CD4-positive, alpha-beta T cell treated with Interleukin-4 for 1 hour (primary cell): Measurements from ENCODE around the gene KRTAP5-4.
"Not testable (repeated sequence)": the region's sequence is repeated elsewhere in the genome, so short reads cannot be mapped to it uniquely, and the experiment has no call there.

Experiments used
- DNase-seq, 2 donors: peaks; one replicate each; pipeline ENCODE4 v3.0.0-alpha.2; 2020 to 2022

Gene KRTAP5-4

GRCh38 chr11:1636291-1636950, 14.5 kb upstream of the KRTAP5-4 start:
- no peak for DNase-seq

GRCh38 chr11:1633864-1634263, 11.9 kb upstream of the KRTAP5-4 start:
- no peak for DNase-seq

- no peak for DNase-seq
These were observed 10.2 kb upstream of the KRTAP5-4 start for GRCh38 chr11:1632053-1632714.

DNA sequence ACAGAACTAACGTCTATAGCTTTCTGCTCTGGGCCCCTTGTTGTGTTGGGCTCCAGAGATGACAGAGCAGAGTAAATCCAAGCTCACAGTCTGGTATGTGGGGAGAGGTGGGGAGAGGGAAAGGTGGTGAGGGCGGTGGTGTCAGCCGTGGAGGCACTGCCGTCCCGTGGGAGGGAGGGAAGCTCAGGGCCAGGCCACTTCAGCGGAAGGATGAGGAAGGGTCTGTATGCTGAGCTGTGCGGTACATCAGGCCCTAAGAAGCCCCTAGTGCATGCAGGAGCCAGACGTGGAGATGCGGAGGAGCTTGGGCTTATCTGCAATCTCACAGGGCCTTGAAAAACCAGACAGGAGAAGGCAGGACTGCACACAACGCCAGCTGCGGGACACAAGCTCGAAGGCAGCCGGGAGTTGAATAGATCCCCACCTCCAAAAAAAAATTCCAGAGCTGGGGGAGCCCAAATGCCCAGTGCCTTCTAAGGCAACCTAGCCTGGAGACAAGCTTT, 9.2 kb upstream of the KRTAP5-4 start:
- no peak for DNase-seq

DNA sequence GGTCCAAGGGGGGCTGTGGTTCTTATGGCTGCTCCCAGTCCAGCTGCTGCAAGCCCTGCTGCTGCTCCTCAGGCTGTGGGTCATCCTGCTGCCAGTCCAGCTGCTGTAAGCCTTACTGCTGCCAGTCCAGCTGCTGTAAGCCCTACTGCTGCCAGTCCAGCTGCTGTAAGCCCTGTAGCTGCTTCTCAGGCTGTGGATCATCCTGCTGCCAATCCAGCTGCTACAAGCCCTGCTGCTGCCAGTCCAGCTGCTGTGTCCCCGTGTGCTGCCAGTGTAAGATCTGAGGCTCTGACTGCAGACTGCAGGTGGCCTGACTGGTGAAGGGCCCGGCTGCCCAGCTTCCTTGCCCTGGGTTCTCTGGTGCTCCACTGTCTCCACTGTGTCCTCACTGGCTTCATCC, 8.3 kb upstream of the KRTAP5-4 start:
- DNase-seq, result no peak

DNA sequence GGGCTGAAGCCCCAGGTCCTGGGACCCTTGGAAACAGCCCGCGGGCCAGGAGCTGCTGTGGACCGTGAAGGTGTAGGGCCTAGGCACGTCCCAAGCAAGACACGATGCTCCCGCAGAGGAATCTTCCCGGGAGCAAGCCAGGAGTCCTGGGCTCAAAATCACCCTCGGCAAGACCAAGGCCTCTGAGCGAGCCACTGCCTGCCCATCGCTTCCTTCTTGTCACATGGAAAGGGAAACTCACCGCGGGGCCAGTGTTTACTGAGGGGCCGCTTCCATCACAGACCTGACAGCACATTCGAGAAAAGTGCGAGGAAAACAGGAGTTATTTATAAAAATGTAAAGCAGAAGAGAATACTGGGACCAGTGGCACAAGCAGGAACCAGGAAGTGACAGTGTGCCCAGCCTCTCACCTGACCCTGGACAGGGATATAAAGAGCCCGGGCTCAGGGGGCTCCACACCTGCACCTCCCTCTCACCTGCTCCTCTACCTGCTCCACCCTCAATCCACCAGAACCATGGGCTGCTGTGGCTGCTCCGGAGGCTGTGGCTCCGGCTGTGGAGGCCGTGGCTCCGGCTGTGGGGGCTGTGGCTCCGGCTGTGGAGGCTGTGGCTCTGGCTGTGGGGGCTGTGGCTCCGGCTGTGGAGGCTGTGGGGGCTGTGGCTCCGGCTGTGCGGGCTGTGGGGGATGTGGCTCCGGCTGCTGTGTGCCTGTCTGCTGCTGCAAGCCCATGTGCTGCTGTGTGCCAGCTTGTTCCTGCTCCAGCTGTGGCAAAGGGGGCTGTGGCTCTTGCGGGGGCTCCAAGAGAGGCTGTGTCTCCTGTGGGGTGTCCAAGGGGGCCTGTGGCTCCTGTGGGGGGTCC, 7.6 kb upstream of the KRTAP5-4 start, which contains the start of gene KRTAP5-5:
KRTAP5-5 (plus strand) TSS at position 450 of the 860 bp plus-strand sequence; CDS start at position 516, 66 bp downstream.
- no peak for DNase-seq

DNA sequence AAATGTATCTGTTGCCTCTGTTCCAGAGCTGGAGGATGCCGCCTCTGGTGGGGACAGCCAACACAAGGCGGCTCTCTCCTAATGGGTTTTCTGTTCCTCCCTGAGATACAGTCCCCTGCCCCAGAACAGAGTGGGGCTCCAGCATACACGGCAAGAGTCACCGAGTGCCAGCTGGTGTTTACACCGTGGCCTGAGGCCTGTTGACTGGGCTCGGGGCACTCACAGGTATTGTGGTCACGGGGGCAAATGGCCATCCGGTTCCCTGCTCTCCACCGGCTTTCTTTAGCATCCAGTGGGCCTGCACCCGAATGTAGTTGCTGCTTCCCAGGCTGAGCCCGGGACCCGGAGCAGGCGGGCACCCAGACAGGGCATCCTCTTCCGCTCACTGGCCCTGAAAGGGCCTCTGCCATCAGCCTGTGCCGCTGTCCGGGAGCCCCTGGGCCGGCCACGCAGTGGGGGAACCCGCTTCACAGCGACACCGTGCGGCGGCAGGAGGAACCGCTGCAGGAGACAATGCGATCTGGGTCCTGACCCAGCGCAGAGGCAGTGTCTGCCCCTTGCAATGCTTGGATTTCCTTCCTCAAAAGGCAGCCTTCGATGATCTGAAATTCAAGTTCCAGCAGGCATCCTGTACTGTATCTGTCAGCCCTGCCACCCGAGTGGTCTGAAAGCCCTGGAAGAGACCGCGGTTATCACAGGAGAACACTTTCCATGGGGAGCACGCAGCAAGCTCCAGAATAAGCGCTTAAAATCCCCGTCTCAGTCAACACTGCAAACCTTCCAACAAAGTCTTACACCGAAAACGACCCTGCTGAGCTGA, 6.8 kb upstream of the KRTAP5-4 start:
- DNase-seq, result peak; percentile 51 to 61

DNA sequence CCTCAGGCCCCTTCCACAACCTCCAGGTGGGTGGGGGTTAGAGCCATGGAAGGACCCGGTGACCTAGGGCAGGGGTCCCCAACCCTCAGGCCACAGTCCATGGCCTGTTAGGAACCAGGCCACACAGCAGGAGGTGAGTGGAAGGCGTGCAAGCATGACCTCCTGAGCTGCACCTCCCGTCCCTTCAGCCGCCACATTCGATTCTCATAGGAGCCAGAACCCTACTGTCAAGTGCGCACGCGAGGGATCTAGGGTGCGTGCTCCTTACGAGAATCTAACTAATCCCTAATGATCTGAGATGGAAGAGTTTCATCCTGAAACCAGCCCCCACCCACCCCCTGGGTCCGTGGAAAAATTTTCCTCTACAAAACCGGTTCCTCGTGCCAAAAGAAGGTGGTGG, 3.6 kb upstream of the KRTAP5-4 start:
- no peak for DNase-seq

DNA sequence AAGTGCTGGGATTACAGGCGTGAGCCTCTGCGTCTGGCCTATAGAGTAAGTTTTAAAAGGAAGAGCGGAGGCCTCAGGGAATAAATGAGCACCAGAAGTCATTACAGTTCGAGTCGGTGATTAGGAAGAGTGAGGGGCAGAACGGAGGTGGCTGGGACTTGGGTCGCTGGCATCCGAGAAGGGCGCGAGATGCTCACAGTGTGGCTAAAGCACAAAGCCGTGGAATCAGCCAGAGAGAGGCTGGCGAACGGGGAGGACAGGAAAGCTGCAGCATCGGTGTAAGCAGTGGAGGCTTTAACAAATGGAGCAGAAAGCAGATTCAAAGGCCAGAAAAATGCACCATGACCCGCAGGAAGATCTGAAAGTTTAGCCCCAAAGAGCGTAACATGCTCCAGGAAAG, 2.7 kb upstream of the KRTAP5-4 start:
- DNase-seq, result no peak

- DNase-seq, result no peak
These were observed 1.8 kb upstream of the KRTAP5-4 start for GRCh38 chr11:1623716-1624115.

- peak; percentile 29 to 46 for DNase-seq
These were observed 2.5 kb downstream of the KRTAP5-4 start for GRCh38 chr11:1619449-1619848.

DNA sequence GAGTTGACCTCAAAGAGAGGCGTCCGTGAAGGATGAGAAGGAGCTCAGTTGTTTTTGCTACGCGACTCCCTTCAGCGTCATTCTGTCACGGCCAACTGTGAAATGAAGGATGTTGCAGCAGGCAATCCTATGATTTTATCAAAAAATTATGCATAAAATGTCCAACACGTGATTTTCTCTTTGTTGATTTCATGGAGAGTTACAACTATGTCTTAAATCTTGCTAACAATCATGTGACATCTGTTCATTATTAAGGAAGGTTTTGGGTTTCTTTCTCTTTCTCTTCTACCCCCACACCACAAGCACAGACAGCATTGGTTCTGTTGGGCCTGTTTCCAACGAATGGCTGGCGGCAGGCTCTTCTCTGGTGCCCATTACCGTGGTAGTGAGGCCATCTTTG, 3.7 kb downstream of the KRTAP5-4 start:
- DNase-seq, result no peak

GRCh38 chr11:1608363-1608762, 13.6 kb downstream of the KRTAP5-4 start, which contains the start of gene KRTAP5-3:
Gene KRTAP5-3, minus strand, starts transcription at chr11:1608463. Its CDS starts 78 bp downstream, at chr11:1608385.
- no peak for DNase-seq

- DNase-seq, result not testable (repeated sequence)
These were observed 14.0 kb downstream of the KRTAP5-4 start for GRCh38 chr11:1607901-1608300.

DNA sequence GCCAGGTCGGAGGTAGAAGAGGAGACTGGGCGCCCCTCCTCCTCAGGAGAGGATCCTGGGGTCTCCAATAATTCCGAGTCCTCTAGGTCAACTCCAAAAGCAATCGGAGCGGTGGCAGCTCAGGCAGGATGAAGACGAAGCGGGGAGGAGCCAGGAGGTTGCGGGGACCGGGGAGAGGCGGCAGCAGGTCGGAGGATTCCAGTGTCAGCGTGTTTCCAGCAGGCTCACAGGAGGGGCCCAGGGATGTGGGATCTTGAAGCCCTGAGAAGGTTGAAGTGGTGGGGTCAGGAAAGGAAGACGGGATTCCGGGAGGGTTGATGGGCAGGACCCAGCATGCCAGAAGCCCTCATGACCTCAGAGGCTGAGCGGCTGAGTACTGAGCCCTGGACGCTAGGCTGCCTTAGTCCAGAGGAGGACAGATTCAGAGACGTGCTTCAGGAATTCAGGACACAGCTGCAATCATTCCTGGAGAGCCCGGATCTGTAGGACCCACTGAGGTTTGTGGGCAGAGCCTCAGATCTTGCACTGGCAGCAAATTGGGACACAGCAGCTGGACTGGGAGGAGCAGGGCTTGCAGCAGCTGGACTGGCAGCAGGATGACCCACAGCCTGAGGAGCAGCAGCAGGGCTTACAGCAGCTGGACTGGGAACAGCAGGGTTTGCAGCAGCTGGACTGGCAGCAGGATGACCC, 14.6 kb downstream of the KRTAP5-4 start:
- DNase-seq, result not testable (repeated sequence)

DNA sequence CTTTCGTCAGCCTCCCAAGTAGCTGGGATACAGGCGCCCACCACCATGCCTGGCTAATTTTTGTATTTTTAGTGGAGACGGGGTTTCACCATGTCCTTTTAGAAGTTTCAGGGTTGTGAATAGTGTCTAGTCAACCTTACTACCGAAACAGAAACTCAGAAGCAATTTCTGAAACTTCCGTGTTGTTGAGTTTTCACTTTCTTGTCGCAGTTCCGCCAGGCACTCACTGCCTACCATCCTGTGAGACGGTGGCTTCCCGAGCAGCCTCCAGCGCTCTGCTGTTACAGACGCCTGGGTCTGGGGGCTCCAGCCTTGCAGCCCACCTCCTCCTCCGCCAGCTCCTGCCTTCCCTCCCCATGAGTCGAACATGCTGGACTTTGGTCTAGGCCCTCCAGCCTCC, 16.0 kb downstream of the KRTAP5-4 start:
- DNase-seq, result peak in 1 of 2 donors; percentile 40

DNA sequence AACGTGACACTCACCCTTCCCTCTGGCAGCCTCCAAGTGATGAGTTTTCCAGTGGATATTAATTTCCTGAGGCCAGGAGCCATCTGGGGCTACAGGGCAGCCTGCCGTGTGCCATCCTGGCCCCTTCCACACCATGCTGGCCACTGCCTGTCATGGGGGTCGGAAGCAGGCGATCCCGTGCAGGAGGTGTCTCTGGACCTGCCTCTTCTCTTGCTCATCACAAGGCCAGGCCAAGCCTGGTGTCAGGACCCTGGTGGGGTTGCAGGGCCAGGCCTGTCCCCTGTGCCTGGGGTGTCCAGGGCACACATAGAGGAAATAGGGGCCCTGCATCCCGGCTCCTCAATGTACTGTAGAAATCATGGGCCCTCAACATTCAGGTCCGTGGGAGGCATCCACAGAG, 17.2 kb downstream of the KRTAP5-4 start:
- no peak for DNase-seq

DNA sequence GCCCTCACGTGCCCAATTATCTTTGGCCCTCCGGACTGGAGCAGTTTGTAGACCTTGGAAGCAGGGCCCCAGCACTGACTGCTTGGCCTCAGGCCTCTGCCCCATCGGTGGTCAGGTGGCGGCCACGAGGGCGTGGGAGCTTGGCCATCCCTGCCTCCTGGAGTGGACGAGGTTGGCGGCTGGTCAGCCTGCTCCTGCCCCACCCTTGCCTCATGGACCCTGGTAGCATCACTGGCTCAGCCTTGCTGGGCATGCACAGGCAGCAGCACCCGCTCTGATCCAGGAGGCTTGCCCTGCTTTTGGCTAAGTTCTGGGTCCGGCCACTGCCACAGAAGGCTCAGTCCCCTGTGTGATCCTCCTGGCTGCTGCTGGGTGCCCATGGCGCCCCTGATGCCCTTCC, 17.8 kb downstream of the KRTAP5-4 start:
- DNase-seq, result no peak

GRCh38 chr11:1603629-1604028, 18.3 kb downstream of the KRTAP5-4 start:
- no peak for DNase-seq

DNA sequence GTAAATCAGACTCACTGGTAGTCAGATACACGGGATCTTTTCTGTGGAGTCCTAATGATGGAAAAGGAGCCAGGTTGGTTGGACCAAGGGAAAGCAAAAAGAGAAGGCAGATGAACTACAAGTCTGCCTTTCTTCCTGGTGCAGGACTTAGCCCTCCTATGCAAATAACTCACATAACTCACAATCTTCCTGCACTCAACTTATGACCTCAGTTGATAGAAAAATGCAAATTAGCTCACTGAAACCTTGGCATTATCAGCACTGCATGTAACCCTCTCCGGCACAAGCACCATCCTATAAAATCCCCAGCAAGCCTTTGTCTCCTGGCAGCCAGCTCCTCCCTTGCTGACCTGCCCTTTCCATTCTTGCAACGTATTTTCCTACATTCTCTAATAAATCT, 20.3 kb downstream of the KRTAP5-4 start:
- DNase-seq, result not testable (repeated sequence)

- no peak for DNase-seq
These were observed 21.3 kb downstream of the KRTAP5-4 start for GRCh38 chr11:1600626-1601025.

- DNase-seq, result peak in 1 of 2 donors; percentile 30
These were observed 23.1 kb downstream of the KRTAP5-4 start for GRCh38 chr11:1598816-1599215.
